HG02970 (cell line): ENCODE results near the gene IL23R.

ENCODE experiments used
- ATAC-seq: cut with Tn5 transposase; IDR thresholded peaks from one replicate; pipeline ENCODE4 v1.9.1; 2021; ENCODE audit warnings: mild to moderate bottlenecking, moderate library complexity, moderate number of reproducible peaks; ENCODE audit not compliant: unreplicated experiment, low FRiP score

Gene IL23R

GRCh38 chr1:67227196-67227595 lies 60.9 kb downstream of the IL23R start:
- no peak for ATAC-seq

- no peak for ATAC-seq
These were observed 62.5 kb downstream of the IL23R start for GRCh38 chr1:67228791-67229190.

- no peak for ATAC-seq
These were observed 64.3 kb downstream of the IL23R start for GRCh38 chr1:67230539-67230938.

GRCh38 chr1:67236277-67236676 lies 70.0 kb downstream of the IL23R start:
- no peak for ATAC-seq

GRCh38 chr1:67239738-67240137 lies 73.5 kb downstream of the IL23R start:
- no peak for ATAC-seq

- ATAC-seq, result no peak
These were observed 75.0 kb downstream of the IL23R start for GRCh38 chr1:67241200-67241746.

- no peak for ATAC-seq
These were observed 75.8 kb downstream of the IL23R start for GRCh38 chr1:67242016-67242415.

GRCh38 chr1:67250051-67250653 lies 83.9 kb downstream of the IL23R start:
- ATAC-seq, result no peak

- ATAC-seq, result no peak
These were observed 90.3 kb downstream of the IL23R start for GRCh38 chr1:67256291-67257172.

GRCh38 chr1:67257173-67257535 lies 90.9 kb downstream of the IL23R start:
- no peak for ATAC-seq

GRCh38 chr1:67261680-67262079 lies 95.4 kb downstream of the IL23R start:
- ATAC-seq, result no peak

- ATAC-seq, result no peak
These were observed 96.5 kb downstream of the IL23R start for GRCh38 chr1:67262735-67263134.

- ATAC-seq, result no peak
These were observed 97.9 kb downstream of the IL23R start for GRCh38 chr1:67264152-67264551.

GRCh38 chr1:67264899-67265298 lies 98.6 kb downstream of the IL23R start:
- no peak for ATAC-seq

- no peak for ATAC-seq
These were observed 102.8 kb downstream of the IL23R start for GRCh38 chr1:67269061-67269460.

- ATAC-seq, result no peak
These were observed 104.3 kb downstream of the IL23R start for GRCh38 chr1:67270541-67270940.

- ATAC-seq, result no peak
These were observed 107.3 kb downstream of the IL23R start for GRCh38 chr1:67273591-67273990.

GRCh38 chr1:67274623-67275325 lies 108.5 kb downstream of the IL23R start:
- ATAC-seq, result no peak

GRCh38 chr1:67280696-67281095 lies 114.4 kb downstream of the IL23R start:
- ATAC-seq, result no peak

- no peak for ATAC-seq
These were observed 115.0 kb downstream of the IL23R start for GRCh38 chr1:67281244-67281643.
